Spleen (tissue), 11 donors: ENCODE data around the gene POSTN. TPM values are rescaled to one million over a fixed set of nuclear protein-coding genes. Genes with fewer than 3 reads are reported as not detected.

Experiments used
- DNase-seq: peaks from one replicate; pipeline ENCODE4 v3.0.0-alpha.2; 2020
- H3K27ac ChIP-seq, 8 donors: fragments of 200-600 bp; sonication (generic) in 7 of 8; 1 replicate in 4 of 8; 2 replicates in 4 of 8; pipeline versions ENCODE4 v1.5.0 to v1.8.0; 2016 to 2021; ENCODE audit warnings: inconsistent platforms in 4 of 8, mild to moderate bottlenecking in 4 of 8, moderate library complexity in 1 of 8
- H3K27me3 ChIP-seq, 7 donors: fragments of 200-600 bp; sonication (generic) in 6 of 7; replicated peaks in 1 of 7; 1 replicate in 4 of 7; 2 replicates in 3 of 7; pipeline versions ENCODE4 v1.5.0 to v1.8.0; 2016 to 2021; ENCODE audit warnings: inconsistent platforms in 3 of 7, mild to moderate bottlenecking in 1 of 7
- H3K36me3 ChIP-seq, 6 donors: fragments of 200-600 bp; sonication (generic) in 5 of 6; 1 replicate in 4 of 6; 2 replicates in 2 of 6; pipeline versions ENCODE4 v1.5.0 to v1.8.0; 2016 to 2021; ENCODE audit warnings: inconsistent platforms in 2 of 6
- H3K4me1 ChIP-seq, 6 donors: fragments of 200-600 bp; sonication (generic) in 5 of 6; 1 replicate in 3 of 6; 2 replicates in 3 of 6; pipeline versions ENCODE4 v1.5.0 to v1.8.0; 2016 to 2021; ENCODE audit warnings: inconsistent platforms in 3 of 6
- H3K4me3 ChIP-seq, 8 donors: fragments of 200-600 bp; sonication (generic) in 7 of 8; 1 replicate in 4 of 8; 2 replicates in 4 of 8; pipeline versions ENCODE4 v1.5.0 to v1.8.0; 2016 to 2021; ENCODE audit warnings: inconsistent platforms in 4 of 8, mild to moderate bottlenecking in 4 of 8, moderate library complexity in 2 of 8
- H3K9me3 ChIP-seq, 8 donors: fragments of 200-600 bp; sonication (generic) in 7 of 8; 1 replicate in 4 of 8; 2 replicates in 4 of 8; pipeline versions ENCODE4 v1.5.0 to v1.8.0; 2016 to 2021; ENCODE audit warnings: inconsistent platforms in 4 of 8
- CTCF ChIP-seq, 11 experiments: fragments of 200-600 bp in 7 of 11; fragments of 450-650 bp in 4 of 11; sonication (generic) in 4 of 11; IDR thresholded peaks in 8 of 11; conservative IDR thresholded peaks in 3 of 11; 1 replicate in 7 of 11; 2 replicates in 4 of 11; pipeline versions ENCODE4 v1.4.0 to v1.8.0; 2016 to 2021; ENCODE audit warnings: antibody characterized with exemption in 11 of 11, inconsistent platforms in 4 of 11, mild to moderate bottlenecking in 1 of 11
- POLR2A ChIP-seq, 3 donors: fragments of 450-650 bp; IDR thresholded peaks; one replicate each; pipeline ENCODE4 v1.5.1; 2017; ENCODE audit warnings: antibody characterized with exemption in 3 of 3, mild to moderate bottlenecking in 1 of 3
- POLR2AphosphoS5 ChIP-seq, 3 donors: sonication (generic); formaldehyde crosslinking; IDR thresholded peaks; one replicate each; pipeline ENCODE4 v1.5.1; 2017; ENCODE audit warnings: antibody characterized with exemption in 3 of 3
- WGBS, 5 donors: extraction: QIAGEN DNeasy Blood & Tissue Kit in 3 of 5; methylation state at CpG; one replicate each; pipeline versions ENCODE4 v1.1.5 to v1.1.7; 2013 to 2018; 5-methylcytosine and 5-hydroxymethylcytosine counted together
- intact Hi-C: fragments of 100-400 bp; cut with DNase I; formaldehyde crosslinking; loops from one replicate; pipeline ENCODE4 v1.15.0; 2023; ENCODE audit warnings: low total_unique reads
- polyA plus RNA-seq, 3 donors: library from polyadenylated mRNA; stranded (reverse); fragments of 200-250 nt; gene quantifications; one replicate each; pipeline ENCODE4 v1.2.1, GENCODE V29; 2013
- total RNA-seq, 7 donors: library from RNA; depleted of rRNA in 3 of 7; stranded (reverse); fragments of >200 nt in 3 of 7; fragmentation: NEBNext Ultra II Directional in 4 of 7; extraction: Animal tissue kit (Norgen Biotek cat#: 25700) in 4 of 7; gene quantifications; one replicate each; pipeline versions ENCODE4 v1.1.0 to v1.2.1, GENCODE V29; 2016 to 2021
- donor health status: healthy with polysubstance abuse.
- donor health status: DM: no; HTN: no; CAD: no; lungs with moderate emphysema.
- donor health status: DM: no; HTN: no; CAD: no.
- donor health status: Bipolar disorder and iron deficiency.
- donor health status: healthy.
- donor health status: DM: no; HTN: no; CAD: no.
- donor health status: DM: yes; HTN: yes; CAD: no.

POSTN gene
- total and polyA plus RNA-seq, 10 donors: 0.17 to 2.2 (median 0.68) TPM; not detected in 1

- no peak overlapping the region for H3K4me3 ChIP-seq
- no peaks in the 10 kb centered on the region for H3K27me3 ChIP-seq
- 89 to 95% (median 94%) methylated on average over 2 of the region's 2 CpGs for WGBS, 5 donors
- H3K36me3 ChIP-seq: no peaks in the 10 kb centered on the region
- no peak for TF ChIP-seq POLR2A (IDR thresholded peaks at IDR 0.05)
- no peak overlapping the region for H3K27ac ChIP-seq
- no peak for DNase-seq
- intact Hi-C loops: no loop called here
- no peaks in the 10 kb centered on the region for H3K9me3 ChIP-seq
- no peaks in the 10 kb centered on the region for H3K4me1 ChIP-seq
These were observed 42.8 kb upstream of the POSTN start for GRCh38 chr13:37641391-37641790.

- H3K9me3 ChIP-seq: no peaks in the 10 kb centered on the region
- H3K27ac ChIP-seq: no peak overlapping the region
- TF ChIP-seq CTCF (IDR thresholded peaks at IDR 0.05 in 8 of 11, conservative IDR thresholded peaks at IDR 0.05 in 3 of 11) (peak in 1 of 11 experiments; percentile 8), POLR2A (IDR thresholded peaks at IDR 0.05) (no peak), POLR2AphosphoS5 (IDR thresholded peaks at IDR 0.05) (no peak)
- intact Hi-C loops: no loop called here
- H3K36me3 ChIP-seq: no peaks in the 10 kb centered on the region
- no peaks in the 10 kb centered on the region for H3K4me1 ChIP-seq
- no peaks in the 10 kb centered on the region for H3K27me3 ChIP-seq
- 25 to 32% (median 30%) methylated on average over 2 of the region's 2 CpGs for WGBS, 5 donors
- DNase-seq: no peak
- no peak overlapping the region for H3K4me3 ChIP-seq
These were observed 41.9 kb upstream of the POSTN start for GRCh38 chr13:37640499-37640898.

- no peaks in the 10 kb centered on the region for H3K27me3 ChIP-seq
- no peaks in the 10 kb centered on the region for H3K9me3 ChIP-seq
- DNase-seq: no peak
- TF ChIP-seq CTCF (IDR thresholded peaks at IDR 0.05 in 8 of 11, conservative IDR thresholded peaks at IDR 0.05 in 3 of 11): no peak
- no peak for TF ChIP-seq POLR2A (IDR thresholded peaks at IDR 0.05)
- no peak for TF ChIP-seq POLR2AphosphoS5 (IDR thresholded peaks at IDR 0.05)
- H3K36me3 ChIP-seq: no peaks in the 10 kb centered on the region
- intact Hi-C loops: no loop called here
- no peak overlapping the region for H3K4me3 ChIP-seq
- WGBS, 5 donors: 73 to 81% (median 79%) methylated on average over 8 of the region's 8 CpGs
- no peak overlapping the region for H3K27ac ChIP-seq
- no peaks in the 10 kb centered on the region for H3K4me1 ChIP-seq
These were observed 38.1 kb upstream of the POSTN start for GRCh38 chr13:37636701-37637100.

GRCh38 chr13:37632294-37632693 is 33.7 kb upstream of the POSTN start:
- DNase-seq: no peak
- 49 to 61% (median 58%) methylated on average over 5 of the region's 5 CpGs for WGBS, 5 donors
- intact Hi-C loops: no loop called here
- H3K27ac ChIP-seq: no peak overlapping the region
- H3K9me3 ChIP-seq: no peaks in the 10 kb centered on the region
- TF ChIP-seq CTCF (IDR thresholded peaks at IDR 0.05 in 8 of 11, conservative IDR thresholded peaks at IDR 0.05 in 3 of 11) (no peak), POLR2A (IDR thresholded peaks at IDR 0.05) (no peak), POLR2AphosphoS5 (IDR thresholded peaks at IDR 0.05) (no peak)
- H3K36me3 ChIP-seq: no peaks in the 10 kb centered on the region
- H3K27me3 ChIP-seq: no peaks in the 10 kb centered on the region
- no peaks in the 10 kb centered on the region for H3K4me1 ChIP-seq
- H3K4me3 ChIP-seq: no peak overlapping the region

- no peaks in the 10 kb centered on the region for H3K27me3 ChIP-seq
- TF ChIP-seq POLR2A (IDR thresholded peaks at IDR 0.05): no peak
- no peak for TF ChIP-seq CTCF (IDR thresholded peaks at IDR 0.05 in 8 of 11, conservative IDR thresholded peaks at IDR 0.05 in 3 of 11)
- TF ChIP-seq POLR2AphosphoS5 (IDR thresholded peaks at IDR 0.05): no peak
- intact Hi-C loops: no loop called here
These were observed 28.9 kb upstream of the POSTN start for GRCh38 chr13:37627428-37627827.

More at GRCh38 chr13:37627428-37627827, 28.9 kb upstream of the POSTN start:
- Histone ChIP-seq H3K36me3 (no peaks in the 10 kb centered on the region), H3K9me3 (no peaks in the 10 kb centered on the region), H3K27ac (no peak overlapping the region), H3K4me3 (no peak overlapping the region), H3K4me1 (no peaks in the 10 kb centered on the region)
- 67 to 86% (median 81%) methylated on average over 4 of the region's 4 CpGs for WGBS, 5 donors
- DNase-seq: no peak
